Hepatocyte (in vitro differentiated cells): Measurements from ENCODE around the gene MIS18A.

Experiments
- CTCF ChIP-seq: fragments of 200-600 bp; sonication (generic); IDR thresholded peaks from 2 replicates; pipeline ENCODE4 v1.5.1; 2016; ENCODE audit warnings: antibody characterized with exemption, mild to moderate bottlenecking; ENCODE audit not compliant: poor library complexity
- EZH2 ChIP-seq: fragments of 200-600 bp; sonication (generic); IDR thresholded peaks from 2 replicates; pipeline ENCODE4 v1.6.1; 2016; ENCODE audit warnings: antibody characterized with exemption, mild to moderate bottlenecking, borderline replicate concordance
- EZH2phosphoT487 ChIP-seq: fragments of 200-600 bp; sonication (generic); IDR thresholded peaks from one replicate; pipeline ENCODE4 v1.6.1; 2018; ENCODE audit warnings: antibody characterized with exemption, mild to moderate bottlenecking, low read depth, moderate library complexity; ENCODE audit not compliant: unreplicated experiment, severe bottlenecking

GRCh38 chr21:32309906-32310460 is 31.1 kb upstream of the MIS18A start:
- TF ChIP-seq CTCF (no peak), EZH2phosphoT487 (no peak), EZH2 (no peak)
